Measurements from ENCODE around the gene PPFIA1. TPM values are rescaled to one million over a fixed set of nuclear protein-coding genes. Genes with fewer than 3 reads are reported as not detected.

PPFIA1 gene
- total and polyA plus RNA-seq, 2 donors (not counting 1 experiment from before 2014, with no cell fraction given), result 38.8 to 39.8 TPM

- no peaks in the 10 kb centered on the region for H3K9me3 ChIP-seq (ENCODE audit: control insufficient read depth, insufficient read depth, low read depth, low read length)
- no peaks in the 10 kb centered on the region for H3K4me1 ChIP-seq (ENCODE audit: control insufficient read depth, extremely low read depth, insufficient read depth, low read length)
- no peak overlapping the region for H3K4me3 ChIP-seq (replicated peaks in 1 of 4; ENCODE audit: control extremely low read depth in 1 of 4, insufficient read depth in 1 of 4, low read depth in 3 of 4, low read length in 4 of 4)
- H3K4me2 ChIP-seq (ENCODE audit: extremely low read depth, insufficient read depth, low read length), result no peak overlapping the region
- no peaks in the 10 kb centered on the region for H4K20me1 ChIP-seq (ENCODE audit: control insufficient read depth, extremely low read depth, insufficient read depth, low read length)
- peaks cover 14% of the 10 kb centered on the region for H3K79me2 ChIP-seq (ENCODE audit: control insufficient read depth, insufficient read depth, low read length)
- peaks cover 7% of the 10 kb centered on the region for H3K27me3 ChIP-seq (ENCODE audit: control insufficient read depth, insufficient read depth, low read length)
- no peak for TF ChIP-seq EZH2 (IDR thresholded peaks at IDR 0.05; ENCODE audit: low read length, missing control alignments)
- TF ChIP-seq, protein P1, sequence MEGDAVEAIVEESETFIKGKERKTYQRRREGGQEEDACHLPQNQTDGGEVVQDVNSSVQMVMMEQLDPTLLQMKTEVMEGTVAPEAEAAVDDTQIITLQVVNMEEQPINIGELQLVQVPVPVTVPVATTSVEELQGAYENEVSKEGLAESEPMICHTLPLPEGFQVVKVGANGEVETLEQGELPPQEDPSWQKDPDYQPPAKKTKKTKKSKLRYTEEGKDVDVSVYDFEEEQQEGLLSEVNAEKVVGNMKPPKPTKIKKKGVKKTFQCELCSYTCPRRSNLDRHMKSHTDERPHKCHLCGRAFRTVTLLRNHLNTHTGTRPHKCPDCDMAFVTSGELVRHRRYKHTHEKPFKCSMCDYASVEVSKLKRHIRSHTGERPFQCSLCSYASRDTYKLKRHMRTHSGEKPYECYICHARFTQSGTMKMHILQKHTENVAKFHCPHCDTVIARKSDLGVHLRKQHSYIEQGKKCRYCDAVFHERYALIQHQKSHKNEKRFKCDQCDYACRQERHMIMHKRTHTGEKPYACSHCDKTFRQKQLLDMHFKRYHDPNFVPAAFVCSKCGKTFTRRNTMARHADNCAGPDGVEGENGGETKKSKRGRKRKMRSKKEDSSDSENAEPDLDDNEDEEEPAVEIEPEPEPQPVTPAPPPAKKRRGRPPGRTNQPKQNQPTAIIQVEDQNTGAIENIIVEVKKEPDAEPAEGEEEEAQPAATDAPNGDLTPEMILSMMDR (conservative IDR thresholded peaks at IDR 0.05 in 1 of 2, IDR thresholded peaks at IDR 0.05 in 1 of 2; ENCODE audit: low read depth in 1 of 2, low read length in 2 of 2), result no peak
- no peak for DNase-seq (ENCODE audit: low read depth in 2 of 2)
- peaks cover 2% of the 10 kb centered on the region for H3K36me3 ChIP-seq (ENCODE audit: control insufficient read depth, insufficient read depth, low read length)
- no peak overlapping the region for H3K27ac ChIP-seq (ENCODE audit: insufficient read depth, low read length)
- H3K9ac ChIP-seq (ENCODE audit: insufficient read depth, low read length), result no peak overlapping the region
- H2AFZ ChIP-seq (ENCODE audit: low read length), result no peak overlapping the region
Observed at GRCh38 chr11:70267405-70267950, 3.0 kb upstream of the PPFIA1 start.

- Histone ChIP-seq H2AFZ (ENCODE audit: low read length) (no peak overlapping the region), H3K4me3 (replicated peaks in 1 of 4; ENCODE audit: control extremely low read depth in 1 of 4, insufficient read depth in 1 of 4, low read depth in 3 of 4, low read length in 4 of 4) (no peak overlapping the region)
Observed at GRCh38 chr11:70268526-70268925, 2.0 kb upstream of the PPFIA1 start.

DNA sequence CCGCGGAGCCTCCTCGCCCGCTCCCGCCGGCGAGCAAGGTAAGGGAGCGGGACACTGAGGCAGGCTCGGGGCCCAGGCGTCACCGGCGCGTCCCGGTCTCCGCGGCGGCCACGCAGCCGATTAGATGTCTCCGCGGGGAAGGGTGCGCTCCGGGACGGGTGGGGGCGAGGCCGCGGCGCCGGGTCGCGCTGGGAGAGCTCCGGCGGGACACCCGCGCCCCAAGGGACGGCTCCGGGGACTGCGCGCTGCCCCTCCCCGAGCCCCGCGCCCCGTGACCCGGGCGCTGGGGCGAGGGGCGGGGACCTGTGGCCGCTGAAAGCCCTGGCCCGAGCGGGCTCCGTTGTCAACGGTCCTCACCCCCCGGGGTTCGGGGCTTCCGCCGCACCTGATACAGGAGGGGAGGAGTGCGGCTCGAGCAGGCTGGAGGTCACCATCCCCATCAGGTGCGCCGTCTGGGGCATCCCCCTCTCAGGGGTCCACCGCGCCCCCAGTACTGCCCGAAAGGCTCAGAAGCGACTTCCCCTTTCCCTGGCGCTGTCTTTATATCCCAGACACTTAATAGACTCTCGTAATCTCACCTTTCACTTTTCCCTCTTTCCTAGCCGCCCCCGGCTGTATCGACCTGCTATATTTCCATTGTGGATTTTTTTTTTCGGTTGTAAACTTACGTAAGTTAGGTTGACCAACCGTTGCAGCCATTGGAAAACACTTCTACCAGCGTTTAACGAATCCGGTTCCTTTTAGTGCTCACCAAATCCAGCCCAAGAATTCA, 573 bp downstream of the PPFIA1 start:
- Histone ChIP-seq H3K27ac (ENCODE audit: insufficient read depth, low read length) (peak overlapping the region; percentile 78), H3K4me3 (replicated peaks in 1 of 4; ENCODE audit: control extremely low read depth in 1 of 4, insufficient read depth in 1 of 4, low read depth in 3 of 4, low read length in 4 of 4) (peak overlapping the region; percentile 80 to 96 (median 88)), H3K79me2 (ENCODE audit: control insufficient read depth, insufficient read depth, low read length) (peaks cover 24% of the 10 kb centered on the region), H4K20me1 (ENCODE audit: control insufficient read depth, extremely low read depth, insufficient read depth, low read length) (peaks cover 2% of the 10 kb centered on the region), H3K9me3 (ENCODE audit: control insufficient read depth, insufficient read depth, low read depth, low read length) (no peaks in the 10 kb centered on the region), H3K9ac (ENCODE audit: insufficient read depth, low read length) (peak overlapping the region; percentile 94), H3K4me2 (ENCODE audit: extremely low read depth, insufficient read depth, low read length) (peak overlapping the region; percentile 74), H3K27me3 (ENCODE audit: control insufficient read depth, insufficient read depth, low read length) (peaks cover 3% of the 10 kb centered on the region), H2AFZ (ENCODE audit: low read length) (peak overlapping the region; percentile 44), H3K4me1 (ENCODE audit: control insufficient read depth, extremely low read depth, insufficient read depth, low read length) (no peaks in the 10 kb centered on the region), H3K36me3 (ENCODE audit: control insufficient read depth, insufficient read depth, low read length) (peaks cover 5% of the 10 kb centered on the region)
- TF ChIP-seq EZH2 (IDR thresholded peaks at IDR 0.05; ENCODE audit: low read length, missing control alignments), result no peak
- TF ChIP-seq, protein P1 (conservative IDR thresholded peaks at IDR 0.05 in 1 of 2, IDR thresholded peaks at IDR 0.05 in 1 of 2; ENCODE audit: low read depth in 1 of 2, low read length in 2 of 2), result peak in 1 of 2 donors; percentile 1
- peak; percentile 50 to 73 for DNase-seq (ENCODE audit: low read depth in 2 of 2)

More at GRCh38 chr11:70268526-70268925, 2.0 kb upstream of the PPFIA1 start:
- H3K9me3 ChIP-seq (ENCODE audit: control insufficient read depth, insufficient read depth, low read depth, low read length), result no peaks in the 10 kb centered on the region
- H3K9ac ChIP-seq (ENCODE audit: insufficient read depth, low read length), result no peak overlapping the region
- H3K27ac ChIP-seq (ENCODE audit: insufficient read depth, low read length), result no peak overlapping the region
- no peak overlapping the region for H3K4me2 ChIP-seq (ENCODE audit: extremely low read depth, insufficient read depth, low read length)
- H3K4me1 ChIP-seq (ENCODE audit: control insufficient read depth, extremely low read depth, insufficient read depth, low read length), result no peaks in the 10 kb centered on the region
- no peak for DNase-seq (ENCODE audit: low read depth in 2 of 2)
- H4K20me1 ChIP-seq (ENCODE audit: control insufficient read depth, extremely low read depth, insufficient read depth, low read length), result no peaks in the 10 kb centered on the region
- peaks cover 5% of the 10 kb centered on the region for H3K36me3 ChIP-seq (ENCODE audit: control insufficient read depth, insufficient read depth, low read length)
- peaks cover 19% of the 10 kb centered on the region for H3K79me2 ChIP-seq (ENCODE audit: control insufficient read depth, insufficient read depth, low read length)
- H3K27me3 ChIP-seq (ENCODE audit: control insufficient read depth, insufficient read depth, low read length), result peaks cover 7% of the 10 kb centered on the region
- TF ChIP-seq EZH2 (IDR thresholded peaks at IDR 0.05; ENCODE audit: low read length, missing control alignments), result no peak
- TF ChIP-seq, protein P1 (conservative IDR thresholded peaks at IDR 0.05 in 1 of 2, IDR thresholded peaks at IDR 0.05 in 1 of 2; ENCODE audit: low read depth in 1 of 2, low read length in 2 of 2), result no peak
